Hippocampal formation (tissue), 2 donors: Measurements from ENCODE around the gene CCDC73.
"Not testable (repeated sequence)": the region's sequence is repeated elsewhere in the genome, so short reads cannot be mapped to it uniquely, and the experiment has no call there.

Source experiments
- DNase-seq, 2 donors: peaks; one replicate each; lab custom pipeline; 2025; lab: John Stamatoyannopoulos, UW

CCDC73 gene

DNA sequence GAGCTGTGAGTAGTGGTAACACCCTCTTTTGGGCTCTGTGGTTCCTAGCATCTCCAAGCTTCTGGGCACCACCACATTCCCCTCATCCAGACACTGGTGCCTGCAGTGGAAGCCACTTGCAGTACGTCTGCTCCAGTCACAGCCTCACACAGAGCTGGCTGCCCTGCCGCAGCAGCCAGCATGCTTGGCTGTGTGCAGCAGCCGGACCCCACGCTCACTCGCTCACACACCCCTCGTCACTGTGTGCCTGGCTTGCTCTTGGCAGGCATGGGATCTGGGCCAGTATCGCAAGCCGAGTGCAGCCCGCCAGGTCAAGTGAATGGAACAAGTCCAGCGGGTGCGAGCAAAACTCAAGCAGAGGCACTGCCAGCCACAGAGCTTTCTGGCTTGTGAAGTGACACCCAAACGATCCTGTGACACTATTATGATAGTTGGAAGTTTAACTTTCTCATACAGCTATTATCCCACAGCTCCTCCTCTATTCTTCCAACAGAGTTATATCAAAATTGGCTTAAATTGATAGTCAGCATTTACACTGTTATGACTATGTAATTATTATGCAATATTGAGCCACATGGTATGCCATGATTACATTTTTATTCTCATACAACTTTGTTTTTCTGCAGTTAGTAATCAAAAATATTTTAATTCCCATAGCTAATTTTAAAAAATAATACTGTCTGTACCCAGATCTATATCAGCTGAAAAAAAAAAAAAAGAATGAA lies 89.0 kb downstream of the CCDC73 start:
- no peak for DNase-seq

DNA sequence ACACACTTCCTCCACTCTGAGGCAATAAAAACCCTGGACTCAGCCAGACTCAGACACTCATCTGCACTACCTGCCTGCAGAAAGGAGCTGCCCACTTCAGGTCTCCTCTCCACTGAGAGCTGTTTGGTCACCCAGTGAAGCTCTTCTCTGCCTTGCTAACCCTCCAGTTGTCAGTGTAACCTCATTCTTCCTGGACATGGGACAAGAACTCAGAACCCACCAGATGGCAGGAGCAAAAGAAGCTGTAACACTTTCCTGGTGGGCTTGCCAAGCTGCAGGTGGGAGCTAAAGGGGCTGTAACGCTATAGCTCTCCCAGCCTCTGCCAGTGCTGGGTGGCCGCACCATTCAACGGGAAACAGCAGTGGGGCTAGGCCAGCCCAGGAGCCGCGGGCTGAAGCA lies 89.7 kb downstream of the CCDC73 start:
- DNase-seq = no peak

DNA sequence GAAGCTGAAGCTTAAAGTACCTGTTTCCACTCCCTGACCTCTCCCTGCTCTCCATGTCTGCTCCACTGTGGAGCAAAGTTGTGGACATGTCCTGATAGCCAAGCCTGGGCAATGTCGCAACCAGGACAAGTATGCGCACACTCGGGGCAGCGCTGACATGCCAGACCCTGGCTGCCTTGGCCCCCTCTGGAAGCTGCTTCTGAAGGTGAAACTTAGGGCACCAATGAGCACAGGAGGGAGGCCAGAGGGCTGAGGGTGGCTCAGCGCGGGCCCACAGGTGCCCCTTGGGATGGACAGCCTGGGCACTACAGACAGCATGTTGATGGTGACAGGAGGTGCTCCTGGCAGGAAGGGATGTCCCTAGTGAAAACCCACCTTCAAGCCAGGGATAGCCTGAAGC lies 90.2 kb downstream of the CCDC73 start:
- DNase-seq = no peak

DNA sequence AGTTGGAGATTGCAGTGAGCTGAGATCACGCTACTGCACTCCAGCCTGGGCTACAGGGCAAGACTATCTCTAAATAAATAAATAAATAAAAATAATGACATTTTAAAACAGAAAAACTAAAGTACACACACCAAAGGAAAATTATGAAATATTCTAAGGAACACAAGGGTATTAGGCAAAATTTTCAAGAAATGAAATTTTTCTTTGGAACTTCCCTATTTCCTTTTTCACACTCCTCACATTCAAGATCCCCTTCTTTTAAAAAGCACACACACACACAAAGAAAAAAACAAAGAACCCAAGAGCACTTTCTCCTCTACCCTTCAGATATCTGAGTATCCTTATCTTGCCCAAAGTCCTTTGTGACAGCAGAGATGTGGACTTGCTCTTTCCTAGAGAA lies 92.8 kb downstream of the CCDC73 start:
- DNase-seq = no peak

DNA sequence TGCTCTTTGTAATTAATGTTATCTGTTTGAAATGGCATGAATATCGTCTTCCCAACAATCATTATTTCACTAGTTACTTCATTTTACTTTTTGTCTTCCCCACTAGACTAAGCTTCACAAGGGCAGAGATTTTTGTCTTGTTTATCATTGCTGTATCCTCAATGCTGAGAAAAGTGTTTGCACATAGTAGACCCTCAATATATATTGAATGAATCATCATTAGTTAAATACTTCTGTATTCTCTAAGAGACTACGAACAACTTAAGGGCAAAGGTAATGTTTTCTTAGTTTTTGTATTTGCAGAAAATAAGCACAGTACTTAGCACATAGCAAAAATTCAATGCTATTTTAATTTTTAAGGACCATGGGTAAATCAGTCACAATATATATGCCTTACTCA lies 95.9 kb downstream of the CCDC73 start:
- no peak for DNase-seq

DNA sequence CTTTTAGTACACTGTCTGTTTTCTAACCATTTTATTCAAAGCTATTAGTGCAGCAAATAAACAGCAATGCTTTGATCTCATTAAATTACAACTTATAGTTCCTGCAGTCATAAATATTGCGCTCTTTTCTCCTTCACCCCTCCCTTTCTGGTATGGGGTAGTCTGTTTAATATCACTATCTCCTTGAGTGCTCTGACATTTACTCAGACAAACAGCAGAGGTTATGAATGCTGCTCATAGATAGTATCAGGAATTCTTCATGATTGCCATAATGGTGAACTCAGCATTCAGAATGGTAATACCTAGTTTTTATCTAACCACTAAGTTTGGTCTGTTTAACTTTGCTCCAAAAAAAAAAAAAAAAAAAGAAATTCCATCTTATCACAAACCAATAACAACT lies 123.4 kb downstream of the CCDC73 start:
- DNase-seq = no peak

DNA sequence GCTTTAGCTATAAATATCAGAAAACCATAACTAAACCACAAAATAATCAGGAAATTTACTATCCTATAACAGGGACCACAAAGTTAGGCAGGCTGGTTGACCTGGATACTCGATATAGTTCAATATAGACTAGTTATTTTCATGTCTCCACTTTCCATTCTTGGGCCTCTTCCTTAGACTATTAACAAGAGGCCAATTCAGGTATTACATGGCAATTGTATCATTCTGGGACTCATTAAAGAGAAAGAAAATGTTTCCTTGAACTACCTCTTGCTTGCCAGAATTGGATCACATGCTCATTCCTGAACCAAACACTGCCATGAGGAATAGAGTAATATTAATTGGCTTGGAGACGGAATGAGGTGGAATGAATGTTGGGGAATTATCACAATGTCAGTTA lies 134.8 kb downstream of the CCDC73 start:
- DNase-seq = no peak

DNA sequence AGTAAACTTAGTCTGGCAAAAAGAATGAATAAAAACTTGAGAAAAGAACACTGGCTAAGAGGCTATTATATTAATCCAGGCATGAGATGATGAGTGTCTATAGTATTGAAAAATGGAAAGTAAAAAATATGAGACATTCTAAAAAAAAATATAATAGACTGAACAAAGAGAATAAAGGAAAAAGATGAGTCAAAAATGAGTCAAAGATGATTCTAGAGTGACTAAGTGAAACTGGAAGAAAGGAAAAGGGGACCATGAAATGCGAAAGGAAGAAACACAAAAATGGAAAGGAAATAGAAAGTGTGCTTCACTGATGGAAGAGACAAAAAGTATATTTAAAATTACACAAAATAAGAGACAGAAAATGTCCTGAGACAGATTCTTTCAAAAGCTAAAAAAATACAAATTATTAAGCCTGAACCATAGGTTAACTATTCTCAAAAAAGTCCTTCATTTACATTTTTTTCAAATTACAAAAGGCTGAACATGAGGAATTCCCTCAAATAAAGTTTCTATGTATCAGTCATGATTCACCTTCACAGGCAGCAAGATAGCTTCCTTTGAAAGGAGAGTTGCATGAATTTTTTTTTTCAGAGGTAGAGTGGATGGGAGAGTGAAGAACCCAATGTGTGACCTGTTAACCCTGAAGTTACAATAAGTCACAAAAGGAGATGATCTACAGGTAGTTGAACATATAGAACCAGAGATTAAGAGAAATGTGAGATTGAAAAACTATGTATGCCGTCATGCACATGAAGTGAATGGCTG lies 135.6 kb downstream of the CCDC73 start:
- DNase-seq = no peak

DNA sequence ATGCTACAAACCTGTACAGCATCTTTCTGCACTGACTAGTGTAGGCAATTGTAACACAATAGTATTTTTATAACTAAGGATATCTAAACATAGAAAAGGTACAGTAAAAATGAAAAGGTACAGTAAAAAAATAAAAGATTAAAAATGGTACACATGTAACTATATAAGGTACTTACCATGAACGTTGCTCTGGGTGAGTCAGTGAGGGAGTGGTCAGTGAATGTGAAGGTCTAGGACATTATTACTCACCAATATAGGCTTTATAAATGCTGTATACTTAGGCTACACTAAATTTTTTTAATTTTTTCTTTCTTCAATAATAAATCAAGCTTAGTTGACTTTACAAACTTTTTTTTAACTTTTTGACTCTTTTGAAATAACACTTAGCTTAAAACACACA lies 150.9 kb downstream of the CCDC73 start:
- no peak for DNase-seq

DNA sequence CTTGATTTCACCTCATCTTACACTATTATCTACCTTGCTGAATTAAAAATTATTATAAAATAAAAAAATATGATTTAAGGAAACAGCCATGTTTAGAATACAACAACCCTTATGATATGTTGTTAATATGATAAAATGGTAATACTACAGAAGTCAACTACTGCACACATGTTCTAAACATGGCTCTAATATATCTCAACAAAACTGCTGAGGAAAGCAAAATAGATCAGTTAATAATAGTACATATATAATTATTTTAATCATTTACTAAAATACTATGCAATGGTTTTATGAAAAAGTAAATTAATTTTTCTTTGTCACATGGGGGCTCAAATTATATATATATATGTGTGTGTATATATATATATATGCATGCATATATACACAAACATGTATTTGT lies 153.1 kb downstream of the CCDC73 start:
- DNase-seq = no peak

DNA sequence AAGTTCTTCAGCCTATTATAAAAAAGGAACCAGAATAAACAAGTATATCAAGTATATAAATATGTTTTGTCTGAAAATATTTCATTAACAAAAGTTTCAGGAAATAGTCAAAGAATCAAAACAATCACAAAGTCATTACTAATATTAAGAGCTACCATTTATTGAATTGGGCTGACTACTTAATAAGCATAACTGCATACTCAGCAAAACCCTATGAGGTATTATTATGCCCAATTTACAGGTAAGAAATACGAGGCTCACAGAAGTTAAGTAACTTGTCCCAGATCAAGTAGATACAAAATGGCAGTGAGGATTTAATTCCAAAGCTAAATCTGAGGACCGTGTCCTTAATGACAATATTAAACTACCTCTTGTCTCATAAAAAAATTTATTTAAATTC lies 158.6 kb downstream of the CCDC73 start:
- no peak for DNase-seq

DNA sequence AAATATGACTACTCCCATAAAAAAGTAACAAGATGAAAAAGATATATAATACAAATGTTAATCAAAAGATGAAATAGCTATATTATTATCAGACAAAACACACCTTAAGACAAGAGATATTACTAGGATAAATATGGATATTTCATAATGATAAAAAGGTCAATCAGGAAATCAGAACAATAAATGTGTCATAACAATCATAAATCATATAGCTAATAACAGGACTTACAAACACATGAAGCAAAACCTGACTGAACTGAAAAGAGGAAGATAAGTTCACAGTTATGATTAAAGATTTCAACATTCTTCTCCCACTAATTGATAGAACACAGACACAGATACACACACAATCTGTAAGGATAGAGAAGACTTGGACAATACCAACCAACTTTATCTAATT lies 163.6 kb downstream of the CCDC73 start:
- no peak for DNase-seq

DNA sequence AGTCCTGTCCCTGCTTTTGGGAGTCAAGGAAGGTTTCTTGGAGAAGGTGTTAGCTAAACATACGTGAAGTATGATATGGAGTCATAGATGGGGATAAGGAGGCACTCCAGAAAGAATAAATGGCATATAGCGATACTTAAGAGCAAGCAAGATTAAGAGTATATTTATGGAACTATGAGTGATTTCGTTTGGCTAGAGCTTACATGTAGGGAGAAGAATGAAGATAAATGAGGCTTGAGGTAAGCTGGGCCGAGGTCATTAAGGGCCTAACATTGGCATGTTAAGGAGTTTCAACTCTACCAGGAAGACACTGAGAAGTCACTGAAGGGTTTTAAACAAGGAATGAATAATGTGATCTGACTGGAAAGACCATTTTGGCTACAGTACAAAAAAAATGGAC lies 177.6 kb downstream of the CCDC73 start:
- DNase-seq = no peak

DNA sequence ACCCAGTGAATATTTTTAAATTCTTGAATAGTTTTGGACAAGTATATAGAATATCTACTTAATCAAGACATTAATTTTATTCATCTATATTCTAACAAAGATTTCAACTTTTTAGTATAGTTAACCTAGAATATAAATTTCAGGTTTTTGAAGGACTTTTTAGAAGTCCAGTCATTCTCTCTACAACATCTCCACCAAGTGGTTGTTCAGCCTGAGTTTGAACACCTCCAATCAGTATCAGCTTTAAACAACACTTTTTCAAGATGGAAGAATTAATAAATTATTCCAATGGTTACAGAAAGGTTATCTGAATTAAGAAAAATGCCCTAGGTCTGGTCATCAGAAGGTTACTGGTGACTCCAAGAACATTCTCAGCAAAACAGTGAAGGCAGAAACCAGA lies 179.0 kb downstream of the CCDC73 start:
- DNase-seq = no peak

DNA sequence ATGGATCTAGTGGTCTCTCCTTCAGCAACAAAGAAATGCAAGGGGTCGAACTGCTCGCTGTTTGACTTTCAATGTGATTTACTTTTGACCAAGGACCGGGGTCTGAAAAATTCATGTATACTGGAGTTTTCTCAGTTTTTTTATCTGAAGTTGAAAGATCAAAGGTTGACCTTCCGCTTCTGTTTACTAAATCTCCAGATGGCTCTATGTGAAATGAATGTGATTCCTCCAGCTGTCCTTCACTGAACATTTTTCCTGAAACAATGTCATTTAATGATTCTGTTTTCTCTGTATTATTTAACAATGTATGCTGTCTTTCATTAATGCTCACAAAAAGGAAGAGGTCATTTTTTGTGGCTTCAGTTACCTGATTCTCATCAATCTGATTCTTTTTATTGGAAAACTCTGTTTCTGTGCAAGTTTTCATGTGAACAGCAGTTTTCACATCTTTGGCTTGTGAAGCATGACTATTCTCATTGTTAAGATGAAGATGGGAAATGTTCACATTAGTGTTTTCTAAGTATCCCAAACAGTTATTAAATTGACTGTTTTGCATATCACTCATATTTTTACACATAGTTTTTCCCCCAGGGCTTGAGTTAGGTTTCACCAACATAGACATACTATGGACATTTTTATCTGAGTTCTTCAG lies 180.8 kb downstream of the CCDC73 start:
- no peak for DNase-seq

DNA sequence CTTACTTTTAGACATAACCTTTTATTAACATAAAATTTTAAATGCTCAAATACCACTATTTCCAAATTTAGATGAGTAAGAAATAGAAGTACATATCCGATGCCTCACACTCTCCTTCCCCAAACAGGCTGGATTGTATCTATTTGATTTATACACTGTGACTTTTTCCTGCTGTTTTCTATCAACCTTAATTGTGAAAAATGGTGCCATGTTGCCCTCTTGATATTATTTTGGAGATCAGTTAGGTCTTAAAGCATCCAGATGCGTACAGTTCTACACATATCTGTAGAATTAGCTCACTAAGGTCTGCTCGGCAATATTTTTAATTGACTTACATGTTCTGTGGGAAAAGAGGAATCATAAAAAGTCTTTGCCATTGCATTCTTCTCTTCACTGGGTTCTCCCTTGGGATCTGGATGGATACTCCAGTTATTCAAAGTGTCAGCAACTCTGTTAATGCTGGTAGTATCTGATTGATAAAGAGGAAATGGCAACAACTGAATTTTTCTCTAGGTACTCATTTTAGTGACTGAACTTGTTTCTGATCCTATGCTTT lies 183.6 kb downstream of the CCDC73 start:
- DNase-seq = no peak

DNA sequence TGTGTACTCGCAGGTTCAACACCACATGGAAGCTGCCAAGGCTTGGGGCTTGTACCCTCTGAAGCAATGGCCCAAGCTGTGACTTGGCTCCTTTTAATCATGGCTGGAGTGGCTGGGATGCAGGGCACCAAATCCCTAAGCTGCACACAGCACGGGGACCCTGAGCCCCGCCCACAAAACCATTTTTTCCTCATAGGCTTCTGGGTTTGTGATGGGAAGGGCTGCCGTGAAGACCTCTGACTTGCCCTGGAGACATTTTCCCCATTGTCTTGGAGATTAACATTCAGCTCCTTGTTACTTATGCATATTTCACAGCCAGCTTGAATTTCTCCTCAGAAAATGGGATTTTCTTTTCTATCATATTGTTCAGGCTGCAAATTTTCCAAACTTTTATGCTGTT lies 185.6 kb downstream of the CCDC73 start:
- not testable (repeated sequence) for DNase-seq

DNA sequence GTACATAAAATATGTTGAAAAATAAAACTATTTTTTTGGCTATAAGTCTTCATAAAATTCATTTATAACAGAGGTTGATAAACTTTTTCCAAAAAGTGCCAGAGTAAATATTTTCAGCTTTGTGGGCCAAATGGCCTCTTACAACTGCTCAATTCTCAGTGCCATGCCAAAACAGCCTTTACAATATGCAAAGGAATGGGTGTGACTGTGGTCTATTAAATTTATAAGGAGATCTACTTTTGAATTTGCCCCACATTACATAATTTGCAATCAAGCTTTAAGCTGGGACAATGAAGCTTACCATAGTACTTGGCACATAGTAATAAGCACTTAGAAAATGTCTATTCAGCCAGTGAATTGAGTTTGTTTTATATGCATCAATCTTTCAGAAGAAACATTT lies 188.2 kb downstream of the CCDC73 start:
- DNase-seq = no peak

DNA sequence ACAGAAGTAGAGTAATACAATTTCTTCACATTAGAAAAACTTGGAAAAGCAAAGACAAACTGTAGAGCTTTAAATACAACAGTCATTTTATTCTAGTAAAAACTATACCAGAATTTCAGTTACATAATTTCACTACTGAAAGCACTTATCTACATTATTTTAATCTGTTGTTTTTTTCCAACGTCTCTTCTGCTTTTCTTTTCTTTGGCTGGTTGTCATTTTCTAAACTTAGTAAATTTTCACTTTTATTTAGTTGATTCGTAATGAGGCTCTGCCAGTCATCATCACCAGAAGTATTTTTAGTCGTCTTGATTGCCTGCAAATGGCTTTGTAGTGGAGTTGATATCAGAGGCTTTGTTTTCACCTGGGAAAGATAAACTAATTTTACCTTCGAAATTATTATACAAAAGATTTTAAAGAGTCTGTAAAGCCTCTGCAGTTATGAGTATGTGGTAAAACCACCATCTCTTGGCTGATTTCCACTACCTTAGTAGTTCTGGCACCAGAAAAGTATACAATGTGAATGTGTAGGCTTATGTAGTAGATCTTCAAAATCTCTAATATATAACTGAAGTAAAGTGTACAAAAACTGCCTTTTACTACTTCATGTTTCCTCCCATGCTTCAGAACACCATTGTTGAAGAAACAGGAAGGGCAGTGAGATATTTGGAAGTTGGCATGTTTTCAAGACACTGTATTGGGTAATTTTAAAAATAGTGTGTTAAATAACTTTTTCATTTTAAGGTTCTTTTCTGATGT lies 191.6 kb downstream of the CCDC73 start:
- no peak for DNase-seq

DNA sequence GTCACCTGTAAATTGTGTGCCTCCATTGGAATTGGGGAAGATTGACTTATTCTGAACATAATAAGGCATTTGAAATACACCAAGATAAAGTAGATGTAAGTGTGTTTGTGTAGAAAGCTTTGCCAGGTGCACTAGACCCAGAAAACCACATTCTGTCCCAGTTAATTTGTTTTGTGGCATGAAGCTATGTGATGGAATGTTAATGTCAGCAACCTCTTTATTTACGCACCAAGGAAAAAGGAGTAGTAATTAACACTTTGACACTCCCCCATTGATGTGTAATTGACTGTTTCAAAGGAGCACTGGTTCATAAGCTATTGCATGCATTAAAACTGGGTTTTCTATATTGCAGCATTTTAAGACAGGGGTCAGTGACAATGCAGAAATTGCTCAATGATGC lies 196.5 kb downstream of the CCDC73 start:
- DNase-seq = no peak

DNA sequence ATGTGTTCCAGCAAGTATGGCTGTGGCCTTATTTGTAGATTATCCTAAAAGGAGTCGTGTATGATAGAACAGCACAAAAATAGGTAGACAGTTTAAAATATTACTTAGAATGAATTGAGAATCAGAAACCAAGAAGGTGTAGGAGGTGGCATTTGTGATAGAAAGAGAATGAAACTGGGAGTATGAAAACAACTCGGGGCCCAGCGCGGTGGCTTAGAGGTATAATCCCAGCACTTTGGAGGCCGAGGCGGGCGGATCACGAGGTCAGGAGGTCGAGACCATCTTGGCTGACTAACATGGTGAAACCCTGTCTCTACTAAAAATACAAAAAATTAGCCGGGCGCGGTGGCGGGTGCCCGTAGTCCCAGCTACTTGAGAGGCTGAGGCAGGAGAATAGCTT lies 198.3 kb downstream of the CCDC73 start:
- not testable (repeated sequence) for DNase-seq

DNA sequence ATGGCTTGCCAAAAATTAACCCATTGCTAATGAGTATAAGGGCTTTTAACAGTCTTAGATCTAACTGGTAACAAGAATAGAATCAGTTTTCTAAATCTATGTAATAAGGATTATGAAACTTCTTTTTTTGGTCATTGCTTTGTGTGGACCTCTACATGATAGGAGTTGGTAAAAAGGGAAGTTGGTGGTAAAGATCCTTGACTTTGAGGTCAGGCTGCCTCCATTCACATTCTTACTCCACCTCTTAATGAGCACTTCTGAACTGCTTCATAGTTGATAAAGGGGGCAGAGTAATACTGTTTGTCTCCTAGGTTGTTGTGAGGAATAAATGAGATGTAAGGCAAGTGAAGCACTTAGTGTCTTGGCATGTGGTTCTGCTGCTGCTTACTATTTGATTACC lies 200.2 kb downstream of the CCDC73 start:
- no peak for DNase-seq
